Limb (tissue), 2 donors: ENCODE data around the gene ANK3.

Experiments used
- DNase-seq, 2 donors: peaks; one replicate each; pipeline ENCODE4 v3.0.0-alpha.2; 2016; ENCODE audit errors: extremely low spot score in 2 of 2

ANK3 gene

GRCh38 chr10:60389413-60390025 is at the start of gene ANK3:
TSS of gene ANK3 (minus strand) at chr10:60389875. CDS start at chr10:60389538, 337 bp downstream.
- no peak for DNase-seq

GRCh38 chr10:60434418-60435046 is 44.9 kb upstream of the ANK3 start:
- DNase-seq: peak; percentile 54 to 83

- no peak for DNase-seq
Observed at GRCh38 chr10:60433684-60434083, 44.0 kb upstream of the ANK3 start.

- DNase-seq: no peak
Observed at GRCh38 chr10:60430836-60431597, 41.3 kb upstream of the ANK3 start.

GRCh38 chr10:60430017-60430416 is 40.3 kb upstream of the ANK3 start:
- DNase-seq: no peak

GRCh38 chr10:60429084-60429849 is 39.6 kb upstream of the ANK3 start:
- no peak for DNase-seq

- no peak for DNase-seq
Observed at GRCh38 chr10:60428387-60428737, 38.7 kb upstream of the ANK3 start.

- DNase-seq: no peak
Observed at GRCh38 chr10:60427709-60428386, 38.2 kb upstream of the ANK3 start.

GRCh38 chr10:60427148-60427547 is 37.5 kb upstream of the ANK3 start:
- DNase-seq: no peak

- DNase-seq: no peak
Observed at GRCh38 chr10:60426425-60426824, 36.8 kb upstream of the ANK3 start.

- no peak for DNase-seq
Observed at GRCh38 chr10:60425392-60426110, 35.9 kb upstream of the ANK3 start.

- no peak for DNase-seq
Observed at GRCh38 chr10:60424971-60425370, 35.3 kb upstream of the ANK3 start.

GRCh38 chr10:60423920-60424319 is 34.2 kb upstream of the ANK3 start:
- no peak for DNase-seq

- no peak for DNase-seq
Observed at GRCh38 chr10:60422809-60423208, 33.1 kb upstream of the ANK3 start.

- DNase-seq: no peak
Observed at GRCh38 chr10:60420991-60421894, 31.6 kb upstream of the ANK3 start.

GRCh38 chr10:60419249-60419648 is 29.6 kb upstream of the ANK3 start:
- no peak for DNase-seq

- DNase-seq: no peak
Observed at GRCh38 chr10:60417901-60418300, 28.2 kb upstream of the ANK3 start.

GRCh38 chr10:60417024-60417423 is 27.3 kb upstream of the ANK3 start:
- no peak for DNase-seq

GRCh38 chr10:60414877-60415585 is 25.4 kb upstream of the ANK3 start:
- DNase-seq: no peak
